GM12865 (cell line): ENCODE measurements around the gene NRCAM.
A peak's percentile ranks its signal among the peaks of the same experiment; 100 is the strongest.

ENCODE experiments used
- DNase-seq: peaks from one replicate; pipeline ENCODE4 v3.0.0; 2010; ENCODE audit warnings: low read depth
- H3K4me3 ChIP-seq: 2 replicates; pipeline ENCODE4 v1.5.1; 2011; ENCODE audit warnings: mild to moderate bottlenecking, low read depth, low read length, control low read depth
- CTCF ChIP-seq: IDR thresholded peaks from 2 replicates; pipeline ENCODE4 v1.5.1; 2011; ENCODE audit warnings: low read length, control low read depth, low read depth, inconsistent platforms; ENCODE audit not compliant: insufficient read depth; ENCODE audit errors: missing control alignments

Gene NRCAM

GRCh38 chr7:108222236-108222892, 233.9 kb downstream of the NRCAM start:
- H3K4me3 ChIP-seq, result no peak overlapping the region
- no peak for TF ChIP-seq CTCF
- DNase-seq, result no peak

- H3K4me3 ChIP-seq, result no peak overlapping the region
- DNase-seq, result peak; percentile 86
- no peak for TF ChIP-seq CTCF
Measured at GRCh38 chr7:108211382-108212201, 244.6 kb downstream of the NRCAM start.

GRCh38 chr7:108210796-108211195, 245.4 kb downstream of the NRCAM start:
- no peak overlapping the region for H3K4me3 ChIP-seq
- no peak for TF ChIP-seq CTCF
- no peak for DNase-seq

- TF ChIP-seq CTCF, result no peak
- DNase-seq, result no peak
- H3K4me3 ChIP-seq, result no peak overlapping the region
Measured at GRCh38 chr7:108205311-108205710, 250.9 kb downstream of the NRCAM start.

DNA sequence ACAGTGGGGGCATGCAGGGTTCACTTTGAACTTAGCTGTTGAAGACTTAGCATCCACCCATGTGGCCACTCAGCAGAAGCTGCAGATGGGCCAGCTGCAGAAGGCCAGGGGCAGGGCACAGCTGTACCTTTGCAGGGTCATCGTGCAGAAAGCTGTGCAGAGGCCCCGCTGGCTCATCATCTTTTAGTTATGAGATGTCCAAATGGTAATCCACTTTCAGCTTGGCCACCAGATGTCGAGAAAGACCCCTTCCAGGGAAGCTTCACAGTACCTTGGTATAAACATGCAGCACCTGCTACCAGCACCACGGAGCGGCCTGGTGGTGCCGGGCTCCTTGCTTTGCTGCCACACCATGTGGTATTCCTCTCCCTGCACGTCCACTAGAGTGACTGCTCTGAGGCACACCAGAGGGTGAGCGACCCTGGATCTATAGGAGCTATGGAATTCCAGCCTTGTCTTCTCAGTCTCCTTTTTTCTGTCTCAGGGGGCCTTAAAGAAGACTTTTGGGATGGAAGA, 251.9 kb downstream of the NRCAM start:
- no peak overlapping the region for H3K4me3 ChIP-seq
- DNase-seq, result no peak
- no peak for TF ChIP-seq CTCF

DNA sequence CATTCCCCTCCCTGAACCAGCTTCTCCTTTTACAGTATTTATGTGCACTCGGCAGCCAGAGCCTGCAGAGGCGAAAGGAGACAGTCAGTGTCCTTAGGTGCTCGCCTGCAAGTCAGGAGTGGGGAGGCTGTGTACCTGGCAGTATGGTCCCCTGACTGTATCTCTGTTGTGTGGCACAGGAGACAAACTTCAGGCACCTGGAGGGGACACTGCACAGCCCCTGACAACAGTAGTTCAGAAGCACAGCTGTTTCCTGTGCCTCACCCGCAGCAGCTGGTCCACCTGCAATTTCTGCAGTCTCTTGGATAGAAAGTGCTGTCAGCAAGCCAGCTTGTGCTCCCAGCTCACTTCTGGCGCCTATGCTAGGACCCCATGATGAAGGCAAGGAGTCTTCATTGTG, 252.7 kb downstream of the NRCAM start:
- TF ChIP-seq CTCF, result no peak
- no peak overlapping the region for H3K4me3 ChIP-seq
- peak; percentile 65 for DNase-seq
